Keratinocyte (primary cell): ENCODE data around the gene CSN1S1. TPM values are rescaled to one million over a fixed set of nuclear protein-coding genes. Genes with fewer than 3 reads are reported as not detected.

ENCODE experiments used
- DNase-seq: peaks from one replicate; pipeline ENCODE4 v3.0.0-alpha.2; 2011; ENCODE audit warnings: low read depth, missing footprints, low spot score
- FAIRE-seq: peaks from 2 replicates; lab custom pipeline; 2011; peaks lifted over from hg19 to GRCh38; lab: Jason Lieb, UNC
- H2AFZ ChIP-seq: 2 replicates; pipeline ENCODE4 v1.6.0; 2012; ENCODE audit warnings: low read length, control low read depth, inconsistent platforms; ENCODE audit not compliant: control insufficient read depth
- H3K27ac ChIP-seq: 2 replicates; pipeline ENCODE4 v1.5.1; 2011; ENCODE audit warnings: low read length; ENCODE audit not compliant: control insufficient read depth, insufficient read depth
- H3K27me3 ChIP-seq: 3 replicates; pipeline ENCODE4 v1.6.0; 2011; ENCODE audit warnings: low read length; ENCODE audit not compliant: control insufficient read depth, insufficient read depth; ENCODE audit errors: extremely low read depth
- H3K36me3 ChIP-seq, 2 experiments: 2 replicates in 1 of 2; 3 replicates in 1 of 2; pipeline ENCODE4 v1.5.1; 2011; ENCODE audit warnings: low read length in 2 of 2, mild to moderate bottlenecking in 1 of 2; ENCODE audit not compliant: control insufficient read depth in 2 of 2, insufficient read depth in 2 of 2; ENCODE audit errors: extremely low read depth in 1 of 2
- H3K4me1 ChIP-seq: 3 replicates; pipeline ENCODE4 v1.5.1; 2011; ENCODE audit warnings: low read length; ENCODE audit not compliant: control insufficient read depth, insufficient read depth; ENCODE audit errors: extremely low read depth
- H3K4me2 ChIP-seq: 3 replicates; pipeline ENCODE4 v1.6.0; 2011; ENCODE audit warnings: low read depth, low read length; ENCODE audit not compliant: control insufficient read depth, insufficient read depth; ENCODE audit errors: extremely low read depth
- H3K4me3 ChIP-seq, 3 experiments: fragments of 200-600 bp in 1 of 3; sonication (generic) in 1 of 3; 2 replicates in 2 of 3; 3 replicates in 1 of 3; pipeline ENCODE4 v1.5.1; 2011 to 2016; ENCODE audit warnings: low read length in 3 of 3, mild to moderate bottlenecking in 3 of 3, control low read depth in 2 of 3, inconsistent platforms in 1 of 3, low read depth in 1 of 3, mixed read lengths in 1 of 3, mixed run types in 1 of 3, moderate library complexity in 1 of 3; ENCODE audit not compliant: control insufficient read depth in 2 of 3, insufficient read depth in 2 of 3; ENCODE audit errors: extremely low read depth in 1 of 3
- H3K79me2 ChIP-seq: 2 replicates; pipeline ENCODE4 v1.6.0; 2012; ENCODE audit warnings: low read length; ENCODE audit not compliant: control insufficient read depth, insufficient read depth
- H3K9ac ChIP-seq: 3 replicates; pipeline ENCODE4 v1.6.0; 2011; ENCODE audit warnings: low read length; ENCODE audit not compliant: control insufficient read depth, insufficient read depth; ENCODE audit errors: extremely low read depth
- H3K9me1 ChIP-seq: 3 replicates; pipeline ENCODE4 v1.6.0; 2011; ENCODE audit warnings: low read length; ENCODE audit not compliant: control insufficient read depth, insufficient read depth; ENCODE audit errors: extremely low read depth
- H3K9me3 ChIP-seq: 2 replicates; pipeline ENCODE4 v1.5.1; 2012; ENCODE audit warnings: low read depth, low read length; ENCODE audit not compliant: control insufficient read depth
- H4K20me1 ChIP-seq: 3 replicates; pipeline ENCODE4 v1.6.0; 2011; ENCODE audit warnings: low read length; ENCODE audit not compliant: control insufficient read depth, insufficient read depth; ENCODE audit errors: extremely low read depth
- CTCF ChIP-seq, 3 experiments: IDR thresholded peaks in 1 of 3; conservative IDR thresholded peaks in 1 of 3; optimal IDR thresholded peaks in 1 of 3; 2 replicates in 2 of 3; 3 replicates in 1 of 3; pipeline versions ENCODE3 to v1.5.1; 2011; ENCODE audit warnings: low read length in 3 of 3, mild to moderate bottlenecking in 3 of 3, moderate library complexity in 2 of 3, control low read depth in 1 of 3, inconsistent platforms in 1 of 3; ENCODE audit not compliant: insufficient read depth in 2 of 3; ENCODE audit errors: extremely low read depth in 1 of 3
- EZH2 ChIP-seq: IDR thresholded peaks from one replicate; pipeline ENCODE4 v1.6.1; 2012; ENCODE audit warnings: inconsistent platforms, mild to moderate bottlenecking, low read length, moderate library complexity
- dilution Hi-C: fragments of 300-500 bp; cut with MboI; formaldehyde crosslinking; loops from one replicate; pipeline ENCODE4 v1.7.0; 2020; ENCODE audit warnings: low sequenced_read_pairs; ENCODE audit not compliant: extremely low pct_ligation_motif_present
- polyA plus RNA-seq, 5 experiments: library from polyadenylated mRNA; depleted of rRNA in 3 of 5; stranded (reverse) in 3 of 5; stranded (forward) in 1 of 5; unstranded in 1 of 5; fragments of >200 nt; gene quantifications; 1 replicate in 1 of 5; 2 replicates in 3 of 5; 3 replicates in 1 of 5; pipeline versions ENCODE4 v1.2.1 to v1.2.3, GENCODE V29; 2011 to 2012; ENCODE audit warnings: missing spikeins in 2 of 5, low read depth in 1 of 5, low replicate concordance in 1 of 5

The CSN1S1 gene
- polyA plus RNA-seq, 1 donor (not counting 4 experiments of a cell fraction or from before 2014, with no cell fraction given), result not detected

- no peaks in the 10 kb centered on the region for H3K9me1 ChIP-seq
- no peaks in the 10 kb centered on the region for H3K9me3 ChIP-seq
- H3K79me2 ChIP-seq, result no peaks in the 10 kb centered on the region
- dilution Hi-C loops, result no loop called here
- no peak for DNase-seq
- no peak for TF ChIP-seq CTCF (optimal IDR thresholded peaks at IDR 0.05 in 1 of 3, IDR thresholded peaks at IDR 0.05 in 1 of 3, conservative IDR thresholded peaks at IDR 0.05 in 1 of 3; ENCODE audit: extremely low read depth in 1 of 3, insufficient read depth in 2 of 3, low read length in 3 of 3)
- TF ChIP-seq EZH2, result no peak
- H3K9ac ChIP-seq, result no peak overlapping the region
- no peaks in the 10 kb centered on the region for H3K27me3 ChIP-seq
- no peak for FAIRE-seq
- H3K4me3 ChIP-seq, result no peak overlapping the region
- no peak overlapping the region for H3K4me2 ChIP-seq
- H3K36me3 ChIP-seq, result no peaks in the 10 kb centered on the region
- H4K20me1 ChIP-seq, result no peaks in the 10 kb centered on the region
- H3K27ac ChIP-seq, result no peak overlapping the region
- H3K4me1 ChIP-seq, result no peaks in the 10 kb centered on the region
- no peak overlapping the region for H2AFZ ChIP-seq
These were observed 36.7 kb upstream of the CSN1S1 start for GRCh38 chr4:69894186-69894585.

GRCh38 chr4:69894721-69895120, 36.1 kb upstream of the CSN1S1 start:
- Histone ChIP-seq H3K9me3 (no peaks in the 10 kb centered on the region), H3K4me3 (no peak overlapping the region), H3K36me3 (no peaks in the 10 kb centered on the region), H2AFZ (no peak overlapping the region), H3K27ac (no peak overlapping the region), H3K9me1 (no peaks in the 10 kb centered on the region), H3K9ac (no peak overlapping the region), H3K4me2 (no peak overlapping the region), H3K4me1 (no peaks in the 10 kb centered on the region), H3K79me2 (no peaks in the 10 kb centered on the region), H4K20me1 (no peaks in the 10 kb centered on the region), H3K27me3 (no peaks in the 10 kb centered on the region)
- dilution Hi-C loops, result no loop called here
- TF ChIP-seq EZH2 (no peak), CTCF (optimal IDR thresholded peaks at IDR 0.05 in 1 of 3, IDR thresholded peaks at IDR 0.05 in 1 of 3, conservative IDR thresholded peaks at IDR 0.05 in 1 of 3; ENCODE audit: extremely low read depth in 1 of 3, insufficient read depth in 2 of 3, low read length in 3 of 3) (no peak)
- FAIRE-seq, result no peak
- no peak for DNase-seq
